Head of caudate nucleus (tissue), 42 donors: ENCODE measurements around the gene EXOC4.
"Not testable (repeated sequence)": the region's sequence is repeated elsewhere in the genome, so short reads cannot be mapped to it uniquely, and the experiment has no call there.

ENCODE experiments used
- DNase-seq, 42 donors: peaks; one replicate each; pipeline versions ENCODE4 v3.0.0 to v3.0.0-alpha.2; 2020 to 2021; ENCODE audit warnings: mixed read lengths in 7 of 42
- intact Hi-C: fragments of 100-400 bp; cut with DNase I; formaldehyde crosslinking; loops from one replicate; pipeline ENCODE4 v1.15.0; 2022

The EXOC4 gene

GRCh38 chr7:134069187-134069586 is 816.3 kb downstream of the EXOC4 start:
- no peak for DNase-seq
- intact Hi-C loops: no loop called here

GRCh38 chr7:134070673-134071072 is 817.8 kb downstream of the EXOC4 start:
- no peak for DNase-seq
- intact Hi-C loops: no loop called here

GRCh38 chr7:134071355-134072331 is 818.8 kb downstream of the EXOC4 start:
- DNase-seq: no peak
- intact Hi-C loops: no loop called here

- no peak for DNase-seq
- intact Hi-C loops: no loop called here
These were observed 820.4 kb downstream of the EXOC4 start for GRCh38 chr7:134073276-134073675.

GRCh38 chr7:134075799-134076198 is 822.9 kb downstream of the EXOC4 start:
- intact Hi-C loops: no loop called here
- no peak for DNase-seq

- intact Hi-C loops, DNase-seq: not testable (repeated sequence)
These were observed 824.7 kb downstream of the EXOC4 start for GRCh38 chr7:134077560-134077959.

GRCh38 chr7:134078991-134079390 is 826.1 kb downstream of the EXOC4 start:
- no peak for DNase-seq
- intact Hi-C loops: no loop called here

- DNase-seq: no peak
These were observed 828.8 kb downstream of the EXOC4 start for GRCh38 chr7:134081695-134082094.

GRCh38 chr7:134083766-134084487 is 831.0 kb downstream of the EXOC4 start:
- intact Hi-C loops: no loop called here
- no peak for DNase-seq

More at GRCh38 chr7:134081695-134082094, 828.8 kb downstream of the EXOC4 start:
- intact Hi-C loops: no loop called here

GRCh38 chr7:134084488-134085144 is 831.7 kb downstream of the EXOC4 start:
- intact Hi-C loops: no loop called here
- no peak for DNase-seq

GRCh38 chr7:134085311-134085710 is 832.4 kb downstream of the EXOC4 start:
- intact Hi-C loops: no loop called here
- peak in 21 of 42 donors; percentile 13 to 84 (median 41) for DNase-seq

- DNase-seq: no peak
These were observed 834.3 kb downstream of the EXOC4 start for GRCh38 chr7:134086998-134087735.

GRCh38 chr7:134088199-134088598 is 835.3 kb downstream of the EXOC4 start:
- intact Hi-C loops: no loop called here

More at GRCh38 chr7:134086998-134087735, 834.3 kb downstream of the EXOC4 start:
- intact Hi-C loops: no loop called here

GRCh38 chr7:134089446-134089845 is 836.6 kb downstream of the EXOC4 start:
- intact Hi-C loops: no loop called here
- no peak for DNase-seq

More at GRCh38 chr7:134088199-134088598, 835.3 kb downstream of the EXOC4 start:
- no peak for DNase-seq

GRCh38 chr7:134098072-134098471 is 845.2 kb downstream of the EXOC4 start:
- intact Hi-C loops: no loop called here
- no peak for DNase-seq

- intact Hi-C loops: no loop called here
These were observed 848.8 kb downstream of the EXOC4 start for GRCh38 chr7:134101716-134102115.

GRCh38 chr7:134104166-134104565 is 851.3 kb downstream of the EXOC4 start:
- intact Hi-C loops: no loop called here
- DNase-seq: no peak

More at GRCh38 chr7:134101716-134102115, 848.8 kb downstream of the EXOC4 start:
- DNase-seq: no peak

- intact Hi-C loops: no loop called here
- no peak for DNase-seq
These were observed 853.0 kb downstream of the EXOC4 start for GRCh38 chr7:134105841-134106240.

GRCh38 chr7:134108802-134109201 is 855.9 kb downstream of the EXOC4 start:
- intact Hi-C loops: no loop called here
- DNase-seq: no peak
